ENCODE results near the gene ADAR.
A peak's percentile ranks its signal among the peaks of the same experiment; 100 is the strongest.

Gene ADAR

DNA sequence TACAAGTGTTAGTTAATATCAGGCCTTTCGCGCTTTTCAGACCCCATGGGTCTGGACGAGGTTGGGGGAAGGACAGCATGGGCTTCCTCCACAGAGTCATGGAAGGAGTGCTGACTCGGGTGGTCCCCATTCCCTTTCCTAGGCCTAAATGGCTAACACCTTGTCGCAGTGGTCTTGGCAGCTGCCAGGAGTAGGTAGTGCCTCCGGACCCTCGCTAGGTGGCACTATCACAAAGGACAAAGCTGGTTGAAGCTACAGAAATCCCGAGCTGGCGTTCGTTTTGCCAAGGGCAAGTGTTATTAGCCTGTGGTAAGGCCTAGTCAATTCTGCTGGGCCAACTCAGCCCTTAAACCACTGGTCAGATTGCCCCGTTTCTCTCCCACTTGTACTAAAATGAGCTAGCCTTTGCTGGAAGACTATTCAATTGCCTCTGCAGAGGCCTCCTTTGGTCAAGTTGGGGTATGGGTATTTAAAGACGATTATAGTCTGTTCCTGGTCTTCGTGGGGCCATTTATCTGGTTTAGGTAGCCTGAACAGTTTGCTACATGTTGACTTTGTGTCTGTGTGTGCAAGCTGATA is 48.4 kb downstream of the ADAR start:
- DNase-seq (ENCODE audit: low spot score), result peak; percentile 96

DNA sequence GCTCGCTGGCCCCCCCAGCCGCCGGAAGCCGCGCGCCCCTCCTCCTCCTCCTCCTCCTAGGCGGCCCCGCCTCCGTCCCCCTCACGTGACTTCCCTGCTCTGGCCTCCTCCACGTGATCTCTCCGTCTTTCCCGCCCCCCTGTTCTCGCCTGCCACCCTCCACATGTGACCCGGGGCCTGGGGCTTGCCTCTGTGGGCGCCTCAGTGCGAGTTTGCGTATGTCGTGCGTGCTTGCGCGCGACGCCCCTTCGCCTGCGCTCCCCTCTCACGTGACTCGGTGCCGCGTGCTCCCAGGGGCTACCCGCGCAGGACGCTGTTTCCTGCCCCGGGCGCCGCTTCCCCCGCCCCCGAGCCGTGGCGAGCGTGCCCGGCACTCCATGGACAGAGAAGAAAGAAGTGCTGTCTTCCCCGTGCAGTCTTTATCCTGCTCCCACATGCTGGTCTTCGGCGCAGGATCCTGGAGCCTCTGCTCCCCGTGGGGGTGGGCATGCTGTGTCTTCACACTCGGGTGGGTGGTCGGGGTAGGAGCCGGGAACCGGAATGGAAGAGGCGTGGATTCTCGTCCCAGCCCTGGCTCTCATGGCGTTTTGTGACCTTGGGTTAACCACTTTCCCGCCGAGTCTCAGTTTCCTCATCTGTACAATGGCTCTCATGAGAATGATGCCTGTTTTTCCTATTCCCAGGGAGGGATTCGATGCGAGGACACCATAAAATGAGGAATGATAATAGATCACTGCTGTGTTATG is 49.1 kb downstream of the ADAR start:
- peak; percentile 99 for DNase-seq (ENCODE audit: low spot score)

DNA sequence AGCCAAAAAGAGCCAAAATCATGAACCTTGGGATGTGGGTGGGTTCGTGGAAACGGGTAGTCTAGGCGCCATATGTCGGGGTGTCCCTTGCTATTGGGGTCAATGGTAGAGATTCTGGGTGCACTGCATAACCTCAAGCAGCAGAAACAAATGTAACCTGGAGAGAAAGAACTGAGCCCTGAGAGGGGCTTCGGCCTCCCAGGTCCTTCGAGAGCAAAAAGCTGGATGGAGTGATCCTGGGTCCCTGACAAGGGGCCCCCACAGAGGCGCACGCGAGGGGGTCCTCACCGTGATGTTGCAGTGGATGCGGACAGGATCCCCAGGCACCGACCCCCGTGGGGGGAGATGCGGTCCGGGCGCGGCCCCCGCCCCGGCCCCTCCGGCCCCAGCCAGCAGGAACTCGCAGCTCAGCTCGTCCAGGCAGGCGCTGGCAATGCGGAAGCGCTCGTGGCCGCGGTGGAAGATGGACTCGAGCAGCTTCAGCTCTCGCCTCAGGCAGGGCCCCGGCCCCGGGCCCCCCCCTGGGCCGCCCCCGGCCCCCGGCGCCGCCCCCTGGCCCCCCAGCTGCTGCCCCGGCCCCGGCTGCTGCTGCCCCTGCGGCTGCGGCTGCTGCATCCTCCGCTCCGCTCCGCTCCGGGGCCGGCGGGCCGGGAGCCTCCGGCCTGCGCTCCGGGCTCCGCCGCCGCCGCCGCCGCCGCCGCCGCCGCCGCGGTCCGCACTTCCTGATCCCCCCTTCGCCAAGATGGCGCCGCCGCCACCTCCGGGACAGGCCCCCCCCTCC is 49.9 kb downstream of the ADAR start, which contains the start of gene UBE2Q1:
TSS of gene UBE2Q1 (minus strand) at position 724 of the 781 bp plus-strand sequence. CDS start at position 615, 109 bp downstream.
- no peak for DNase-seq (ENCODE audit: low spot score)

DNA sequence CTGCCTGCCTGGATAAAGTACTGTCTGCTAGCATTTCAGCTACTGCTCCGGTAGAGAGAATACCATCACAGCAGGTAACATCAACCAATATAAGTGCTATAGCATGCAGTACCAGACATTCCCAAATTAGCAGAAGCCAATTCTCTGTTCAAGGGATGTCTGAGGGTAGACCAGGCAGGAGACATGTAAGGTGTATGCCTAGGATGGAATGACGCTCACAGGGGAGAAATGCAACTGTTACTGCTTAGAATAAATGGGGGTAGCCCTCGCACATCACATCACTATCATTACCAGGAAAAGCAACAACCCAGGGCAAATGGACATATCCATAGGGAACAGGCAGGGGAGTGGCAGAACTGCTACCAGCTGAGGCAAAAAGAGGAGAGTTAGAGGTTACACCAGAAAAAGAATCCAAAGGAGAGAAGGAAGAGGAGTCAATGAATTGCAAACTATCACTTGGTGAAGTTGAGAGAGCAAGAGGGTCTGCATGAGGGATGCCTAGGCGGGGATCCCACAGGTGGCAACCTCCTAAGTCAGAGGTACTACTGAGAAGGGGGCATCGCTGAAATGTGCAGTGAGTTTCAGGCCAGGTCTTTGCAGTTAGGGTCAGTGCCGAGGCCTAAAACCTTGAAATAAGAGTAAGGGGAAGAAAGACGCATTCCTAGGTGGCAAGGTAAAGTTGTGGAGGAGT is 50.6 kb downstream of the ADAR start:
- DNase-seq (ENCODE audit: low spot score), result no peak

DNA sequence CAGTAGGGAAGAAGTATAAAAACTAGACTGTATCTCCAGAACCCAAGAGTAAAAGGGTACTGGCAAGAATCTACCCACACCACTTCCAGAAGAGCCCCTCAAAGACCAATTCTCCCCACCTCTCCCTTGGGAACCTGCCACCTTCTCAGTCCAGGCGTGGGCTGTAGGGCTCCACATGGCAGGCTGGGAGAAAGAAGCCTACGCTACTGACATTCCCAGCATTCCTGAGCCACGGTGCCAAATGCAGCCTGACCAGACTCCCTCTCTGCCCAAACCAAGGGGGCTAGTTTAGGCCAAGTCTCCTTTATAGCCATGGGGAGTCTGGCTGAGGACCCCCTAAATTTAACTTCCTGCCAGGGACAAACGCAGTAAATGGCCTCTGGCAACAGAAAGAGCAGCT is 51.6 kb downstream of the ADAR start:
- no peak for DNase-seq (ENCODE audit: low spot score)

DNA sequence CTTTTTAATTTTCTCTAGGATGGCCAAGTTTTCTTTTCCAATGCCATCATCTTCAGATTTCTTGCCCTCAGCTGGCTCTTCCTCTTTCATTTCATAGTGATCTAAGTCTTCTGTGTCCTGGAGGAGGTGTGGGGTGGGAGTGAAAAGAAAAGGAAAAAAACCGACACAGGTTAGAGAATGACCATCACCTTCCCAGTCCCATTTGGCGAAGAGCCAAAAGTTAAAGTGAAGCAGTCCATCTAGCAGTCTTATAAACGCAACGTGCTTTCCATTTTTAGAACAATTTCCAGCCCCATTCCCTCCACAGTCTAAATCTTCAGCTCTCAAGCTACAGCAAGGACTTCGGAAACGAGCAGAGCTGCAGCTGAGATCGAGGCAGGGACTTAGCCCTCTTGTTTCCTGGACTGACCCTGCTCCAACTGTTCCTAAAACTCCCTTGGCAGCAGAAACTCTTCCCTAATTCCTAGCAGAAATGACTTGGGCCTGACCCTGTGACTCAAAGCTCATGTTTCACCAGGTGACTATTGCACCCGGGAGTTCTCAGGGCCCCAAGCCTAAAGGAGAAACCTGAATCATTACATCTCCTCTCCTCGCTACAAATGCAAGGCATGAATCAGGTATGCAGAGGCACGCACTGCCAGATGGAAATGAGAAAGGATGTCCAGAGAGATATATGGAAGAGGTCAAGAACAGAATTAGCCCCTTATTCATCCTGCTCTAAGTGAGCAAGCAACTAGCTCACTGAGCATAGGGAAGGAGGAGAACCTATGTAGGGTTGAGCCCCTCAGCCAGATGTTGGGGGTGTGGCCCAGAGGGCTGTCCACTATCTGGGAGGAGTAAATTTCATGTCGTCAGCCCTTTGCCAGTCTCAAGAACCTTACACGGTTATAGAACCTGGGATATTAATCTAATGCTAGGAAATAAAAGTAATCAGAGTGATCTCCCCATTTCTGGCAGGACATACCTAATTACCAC is 54.6 kb downstream of the ADAR start:
- DNase-seq (ENCODE audit: low spot score), result no peak

DNA sequence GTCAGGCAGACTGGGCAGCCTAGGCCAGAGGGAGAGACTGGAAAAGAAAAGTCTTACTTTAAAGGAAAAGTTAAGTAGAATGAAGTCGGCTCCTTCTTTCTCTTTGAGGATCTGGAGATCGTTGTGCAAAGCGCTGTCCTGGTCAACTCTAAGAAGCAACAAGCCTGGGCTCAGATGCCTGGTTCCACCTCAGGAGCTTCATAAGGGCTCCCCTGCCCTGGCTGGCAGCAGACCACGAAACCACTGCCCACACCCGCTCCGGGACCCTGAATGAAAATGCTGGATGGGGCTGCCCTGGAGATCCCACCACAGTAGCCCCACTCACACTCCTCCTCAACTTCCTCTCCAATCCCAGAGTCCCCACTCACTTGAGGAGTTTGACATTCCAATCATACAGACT is 56.0 kb downstream of the ADAR start:
- no peak for DNase-seq (ENCODE audit: low spot score)

DNA sequence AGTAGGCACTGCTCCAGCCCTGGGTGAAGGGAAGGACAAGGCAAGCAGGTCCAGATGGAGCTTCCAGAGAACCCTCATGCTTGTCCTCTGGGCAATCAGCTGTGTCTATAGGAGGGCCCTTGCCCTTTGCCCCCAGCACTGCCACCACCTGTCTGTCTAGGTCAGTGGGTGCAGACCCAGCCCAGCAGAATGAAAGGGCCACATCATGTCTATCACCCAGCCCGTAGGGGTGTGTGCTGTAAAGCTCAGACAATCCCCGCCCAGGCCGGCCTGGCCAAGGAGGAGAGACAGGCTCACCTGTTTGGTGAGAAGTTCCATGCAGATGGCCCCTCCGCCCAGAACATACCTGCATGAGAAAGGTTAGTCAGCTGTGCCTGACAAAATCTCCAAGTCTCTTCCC is 56.5 kb downstream of the ADAR start:
- no peak for DNase-seq (ENCODE audit: low spot score)

DNA sequence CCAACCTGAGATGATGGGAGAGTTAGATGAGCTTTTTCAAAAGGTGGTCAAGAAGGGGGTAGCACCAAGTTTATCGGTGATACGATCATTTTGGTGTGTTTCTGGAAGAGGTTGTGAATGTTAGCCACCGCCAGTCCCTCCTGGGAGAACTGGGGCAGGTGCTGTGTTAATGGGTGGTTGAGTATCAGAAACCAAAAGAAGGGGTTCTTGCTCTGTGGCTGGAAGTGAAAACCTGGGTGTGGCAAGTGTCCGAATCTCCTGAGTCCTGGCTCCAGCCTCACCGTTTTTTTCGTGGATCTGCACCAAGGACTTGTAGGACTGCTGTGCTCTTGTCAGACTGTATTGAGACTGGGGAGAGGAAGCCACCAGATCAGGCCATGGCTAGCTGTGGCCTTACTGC is 57.3 kb downstream of the ADAR start:
- DNase-seq (ENCODE audit: low spot score), result no peak

DNA sequence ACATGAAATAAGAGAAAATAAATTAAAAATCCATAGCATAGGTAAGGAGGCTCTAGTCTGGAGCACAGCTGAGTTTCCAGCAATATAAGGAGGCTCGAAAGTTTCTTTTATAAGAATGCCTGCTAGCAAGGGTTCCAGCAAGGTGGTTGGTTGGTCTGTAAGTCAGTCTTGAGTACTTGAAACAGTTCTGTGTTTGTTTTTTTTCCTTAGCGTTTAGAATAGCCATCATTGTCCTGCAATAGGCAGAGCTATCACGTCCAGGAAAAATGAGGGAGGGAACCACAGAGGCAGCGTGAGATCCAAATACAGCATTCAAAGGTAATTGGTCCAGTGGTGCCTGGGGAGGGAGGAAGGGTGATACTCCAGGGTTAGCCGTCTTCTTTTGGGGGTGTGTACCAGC is 57.9 kb downstream of the ADAR start:
- DNase-seq (ENCODE audit: low spot score), result no peak

DNA sequence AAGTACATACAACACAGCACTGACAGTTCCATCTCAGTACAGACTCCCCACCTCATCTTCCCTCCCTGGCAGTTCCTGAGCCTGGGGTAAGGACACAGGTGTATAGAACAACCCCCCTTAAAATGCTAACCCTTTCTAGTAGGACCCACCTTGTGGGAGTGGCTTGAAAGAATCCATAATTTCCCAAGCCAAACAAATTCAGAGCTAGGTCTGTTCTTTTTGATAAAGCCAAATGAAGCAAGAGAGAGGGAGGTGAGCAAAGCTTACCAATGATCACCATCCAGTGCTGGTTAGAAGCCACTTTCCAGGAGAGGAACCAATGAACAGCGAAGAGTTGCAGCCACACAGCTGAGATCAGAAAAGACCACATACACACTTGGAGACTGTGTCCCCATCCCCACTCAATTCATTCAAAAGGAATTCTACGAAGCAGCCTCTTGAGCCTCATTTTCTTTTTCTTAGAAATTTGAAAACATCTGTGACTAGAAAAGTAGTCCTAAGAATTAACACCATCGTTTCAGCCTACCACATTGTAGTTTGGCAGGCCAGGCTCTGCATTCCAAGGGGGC is 58.7 kb downstream of the ADAR start:
- no peak for DNase-seq (ENCODE audit: low spot score)

DNA sequence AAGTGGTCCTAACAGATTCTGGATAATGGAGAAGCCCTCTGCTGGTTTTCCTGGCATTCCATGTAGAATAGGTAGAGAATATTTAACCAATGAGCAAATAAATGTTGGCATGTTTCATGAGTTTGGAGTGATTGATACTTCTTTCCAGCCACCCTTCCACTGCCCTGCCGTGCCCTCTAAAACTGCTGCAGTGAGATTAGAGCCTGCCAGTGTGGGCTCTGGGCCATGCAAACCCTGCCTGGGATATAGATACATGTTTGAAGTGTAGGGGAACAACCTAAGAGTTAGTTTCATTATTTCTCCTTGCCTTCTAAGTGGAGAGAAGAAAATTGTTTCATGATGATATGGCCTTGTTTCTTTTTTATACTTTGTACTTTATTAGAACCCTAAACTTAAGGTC is 60.0 kb downstream of the ADAR start:
- no peak for DNase-seq (ENCODE audit: low spot score)

DNA sequence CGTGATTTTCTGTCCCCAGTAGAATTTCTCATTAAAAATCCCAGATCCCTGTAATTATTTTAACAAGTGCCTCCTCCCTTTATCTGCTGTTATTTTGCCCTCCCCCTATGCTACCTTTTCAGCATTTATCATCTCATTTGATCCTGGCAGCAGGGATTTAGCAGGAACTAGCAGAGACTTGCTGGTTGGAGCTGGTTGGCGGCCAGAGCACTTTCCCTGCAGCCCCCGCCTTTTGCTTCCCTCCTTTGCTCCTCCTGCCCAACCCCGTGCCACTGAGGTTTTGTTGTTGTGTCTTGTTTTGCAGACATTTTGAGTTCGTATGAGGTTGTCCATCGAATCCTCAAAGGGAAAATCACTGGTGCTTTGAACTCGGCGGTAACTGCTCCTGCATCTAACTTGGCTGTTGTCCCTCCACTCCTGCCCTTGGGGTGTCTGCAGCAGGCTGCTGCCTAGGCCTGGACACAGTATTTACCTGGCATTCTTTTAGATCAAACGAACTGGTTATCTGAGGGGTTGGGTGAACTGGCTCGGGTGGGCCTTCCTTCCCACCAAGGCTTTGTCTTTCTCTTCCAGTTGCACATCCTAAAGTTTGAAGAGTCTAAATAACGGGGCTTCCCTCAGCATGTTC is 60.8 kb downstream of the ADAR start:
- no peak for DNase-seq (ENCODE audit: low spot score)

DNA sequence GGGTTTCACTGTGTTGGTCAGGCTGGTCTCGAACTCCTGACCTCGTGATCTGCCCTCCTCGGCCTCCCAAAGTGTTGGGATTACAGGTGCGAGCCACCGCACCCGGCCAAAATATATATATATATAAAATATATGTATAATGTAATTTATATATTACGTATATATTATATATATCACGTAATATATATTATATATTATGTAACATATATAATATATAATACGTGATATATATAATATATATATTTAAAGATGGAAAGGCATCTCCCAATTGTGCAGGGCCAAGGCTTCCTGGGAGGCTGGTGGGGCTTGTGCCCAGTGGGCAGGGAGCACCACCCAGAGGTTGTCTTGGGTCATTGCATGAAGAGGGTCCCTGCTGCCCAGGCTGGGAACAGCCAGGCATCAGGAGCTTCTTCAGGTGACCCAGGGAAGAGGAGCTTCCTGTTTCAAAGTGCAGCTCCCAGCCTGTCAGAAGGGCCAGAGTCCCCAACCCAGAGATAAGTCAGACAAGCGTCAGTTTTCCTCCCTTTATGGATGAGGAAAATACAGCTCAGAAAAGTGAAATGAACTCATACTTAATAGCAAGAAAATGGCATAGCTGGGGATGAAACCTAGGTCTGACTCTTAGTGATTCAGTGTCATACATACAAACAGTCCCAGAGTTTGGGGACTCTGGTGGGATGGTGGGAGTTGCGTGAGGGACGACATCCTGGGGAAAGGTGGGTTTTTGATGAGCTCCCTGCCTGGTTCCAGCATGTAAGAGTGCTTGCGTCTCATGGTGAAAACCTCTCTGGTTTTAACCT is 61.5 kb downstream of the ADAR start:
- peak; percentile 70 for DNase-seq (ENCODE audit: low spot score)

DNA sequence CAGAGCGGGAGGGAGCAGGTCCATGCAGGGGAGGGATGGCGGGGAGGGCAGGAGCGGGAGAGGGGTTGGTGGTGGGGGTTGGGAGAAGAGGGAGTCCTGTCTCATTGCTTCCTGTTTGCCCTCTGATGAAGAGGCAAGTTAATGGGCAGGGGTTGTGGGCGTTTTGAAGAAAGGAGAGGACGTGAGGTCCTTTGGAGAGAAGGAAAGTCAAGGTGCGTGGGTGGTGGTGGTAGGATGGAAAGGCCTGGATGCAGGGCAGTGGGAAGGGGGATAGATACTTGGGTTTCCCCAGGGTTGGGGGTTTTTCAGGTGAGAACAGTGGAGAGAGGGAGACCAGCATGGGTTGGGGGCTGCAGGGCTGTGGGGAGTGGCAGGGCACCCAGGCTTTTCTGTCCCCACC is 66.8 kb downstream of the ADAR start:
- DNase-seq (ENCODE audit: low spot score), result no peak

DNA sequence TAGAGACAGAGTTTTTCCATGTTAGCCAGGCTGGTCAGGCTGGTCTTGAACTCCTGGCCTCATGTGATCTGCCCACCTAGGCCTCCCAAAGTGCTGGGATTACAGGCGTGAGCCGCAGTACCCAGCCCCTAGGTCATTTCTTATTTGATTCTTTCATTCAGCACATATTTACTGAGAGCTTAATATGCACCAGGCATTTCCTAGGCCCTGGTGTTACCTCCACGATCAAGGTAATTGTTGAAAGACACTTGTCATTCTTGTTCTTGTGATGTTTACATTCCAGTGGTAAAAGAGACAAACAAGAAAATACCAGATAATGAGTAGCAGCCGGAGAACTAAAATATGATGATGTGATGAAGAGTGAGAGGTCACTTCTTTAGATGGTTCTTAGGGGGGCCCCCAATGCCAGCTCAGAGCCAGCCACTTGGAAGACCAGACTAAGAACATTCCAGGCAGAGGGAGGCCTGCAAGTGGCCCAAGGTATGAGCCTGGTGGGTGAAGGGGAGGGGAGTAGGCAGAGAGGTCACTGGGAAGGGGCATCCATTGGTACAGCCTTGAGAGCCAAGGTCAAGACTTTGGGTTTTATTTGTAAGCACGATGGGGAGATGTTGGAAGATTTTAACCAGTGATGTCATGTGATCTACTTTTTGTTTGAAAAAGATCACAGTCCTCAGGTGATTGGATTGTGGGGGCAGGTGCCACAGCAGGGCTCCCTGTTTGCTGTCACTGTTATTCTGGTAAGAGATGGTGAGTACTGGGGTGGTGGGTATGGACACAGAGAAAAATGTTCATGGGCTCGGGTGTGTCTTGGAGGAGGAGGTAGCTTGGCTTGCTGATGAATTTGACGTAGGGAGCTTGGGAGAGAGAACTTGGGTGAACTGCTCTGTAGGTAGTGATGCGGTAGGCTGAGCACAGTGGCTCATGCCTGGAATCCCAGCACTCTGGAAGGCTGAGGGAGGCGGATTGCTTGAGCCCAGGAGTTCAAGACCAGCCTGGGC is 68.2 kb downstream of the ADAR start:
- no peak for DNase-seq (ENCODE audit: low spot score)

DNA sequence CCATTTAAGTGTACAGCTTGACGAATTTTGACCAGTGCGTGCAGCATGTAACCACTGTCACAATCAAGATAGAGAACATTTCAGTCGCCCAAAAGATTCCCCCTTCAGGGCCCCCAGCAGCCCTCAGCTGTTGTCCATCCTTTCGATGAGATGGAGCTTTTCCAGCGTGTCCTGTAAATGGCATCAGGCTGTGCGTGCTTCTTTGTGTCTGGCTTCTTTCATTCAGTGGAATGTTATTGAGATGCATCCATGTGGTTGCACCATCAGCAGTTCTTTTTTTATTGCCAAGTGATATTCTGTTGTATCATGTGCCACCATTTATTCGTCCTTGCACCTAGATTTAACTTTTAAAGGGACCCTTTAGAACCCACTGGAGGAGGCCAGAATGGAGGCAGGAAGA is 71.4 kb downstream of the ADAR start:
- DNase-seq (ENCODE audit: low spot score), result no peak
